HG02610 (cell line): Measurements from ENCODE around the gene CRYBG3.
"Not testable (repeated sequence)": the region's sequence is repeated elsewhere in the genome, so short reads cannot be mapped to it uniquely, and the experiment has no call there.

Experiments used
- ATAC-seq: cut with Tn5 transposase; IDR thresholded peaks from one replicate; pipeline ENCODE4 v1.9.1; 2021; ENCODE audit warnings: mild to moderate bottlenecking, moderate library complexity; ENCODE audit not compliant: unreplicated experiment

The CRYBG3 gene

DNA sequence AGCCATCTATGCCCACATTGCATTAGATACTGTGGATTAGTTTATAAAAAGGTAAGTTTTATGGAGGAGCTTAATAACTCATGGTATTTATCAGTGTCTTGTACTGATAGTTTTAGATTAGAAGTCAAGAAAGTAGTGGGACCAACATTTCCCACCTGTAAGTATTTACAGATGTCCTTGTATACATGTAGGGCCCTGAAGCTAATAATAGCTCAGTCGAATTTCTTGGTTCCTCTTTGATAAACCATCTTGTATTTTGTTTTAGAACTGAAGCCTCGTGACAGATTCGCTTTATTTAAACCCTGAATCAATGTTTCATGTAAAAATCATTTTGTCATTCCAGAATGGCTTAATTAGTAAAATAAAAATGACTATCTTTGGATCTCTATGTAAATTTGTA, 73.4 kb downstream of the CRYBG3 start:
- ATAC-seq: no peak

GRCh38 chr3:97896129-97896528, 74.3 kb downstream of the CRYBG3 start:
- no peak for ATAC-seq

DNA sequence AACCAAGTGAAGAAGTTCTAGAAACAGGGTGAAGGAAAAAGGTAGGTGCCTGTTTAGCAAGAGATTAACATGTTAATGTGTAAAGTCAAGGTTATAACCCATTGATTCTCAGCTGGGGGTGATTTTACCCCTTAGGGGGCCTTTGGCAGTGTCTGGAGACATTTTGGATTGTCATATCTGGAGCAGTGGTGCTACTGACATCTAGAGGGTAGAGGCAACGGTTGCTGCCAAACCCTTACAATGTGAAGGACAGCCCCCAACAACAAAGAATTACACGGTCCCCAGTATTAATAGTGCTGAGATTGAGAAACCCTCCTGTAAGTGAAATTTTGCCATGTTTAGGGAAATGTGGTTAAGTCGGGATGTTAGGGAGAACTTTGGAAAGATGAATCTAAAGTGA, 74.7 kb downstream of the CRYBG3 start:
- ATAC-seq: no peak

DNA sequence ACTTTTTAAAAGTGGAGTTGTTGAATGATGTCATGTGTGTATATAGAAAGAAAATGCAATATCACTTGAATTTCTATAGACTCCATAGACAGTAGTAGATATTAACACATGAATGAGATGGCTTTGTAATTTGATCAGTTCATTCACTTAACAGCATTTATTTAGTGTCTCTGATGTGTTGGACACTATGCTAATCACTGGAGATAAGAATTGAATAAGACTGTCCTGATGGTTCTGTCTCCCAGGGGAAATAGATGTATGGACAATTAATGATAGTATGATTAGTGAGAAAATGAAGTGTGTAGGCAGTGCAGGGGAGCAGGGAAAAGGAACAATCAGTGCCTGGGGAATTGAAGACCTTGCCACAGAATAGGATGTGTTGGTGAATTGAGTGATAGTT, 77.5 kb downstream of the CRYBG3 start:
- ATAC-seq: no peak

DNA sequence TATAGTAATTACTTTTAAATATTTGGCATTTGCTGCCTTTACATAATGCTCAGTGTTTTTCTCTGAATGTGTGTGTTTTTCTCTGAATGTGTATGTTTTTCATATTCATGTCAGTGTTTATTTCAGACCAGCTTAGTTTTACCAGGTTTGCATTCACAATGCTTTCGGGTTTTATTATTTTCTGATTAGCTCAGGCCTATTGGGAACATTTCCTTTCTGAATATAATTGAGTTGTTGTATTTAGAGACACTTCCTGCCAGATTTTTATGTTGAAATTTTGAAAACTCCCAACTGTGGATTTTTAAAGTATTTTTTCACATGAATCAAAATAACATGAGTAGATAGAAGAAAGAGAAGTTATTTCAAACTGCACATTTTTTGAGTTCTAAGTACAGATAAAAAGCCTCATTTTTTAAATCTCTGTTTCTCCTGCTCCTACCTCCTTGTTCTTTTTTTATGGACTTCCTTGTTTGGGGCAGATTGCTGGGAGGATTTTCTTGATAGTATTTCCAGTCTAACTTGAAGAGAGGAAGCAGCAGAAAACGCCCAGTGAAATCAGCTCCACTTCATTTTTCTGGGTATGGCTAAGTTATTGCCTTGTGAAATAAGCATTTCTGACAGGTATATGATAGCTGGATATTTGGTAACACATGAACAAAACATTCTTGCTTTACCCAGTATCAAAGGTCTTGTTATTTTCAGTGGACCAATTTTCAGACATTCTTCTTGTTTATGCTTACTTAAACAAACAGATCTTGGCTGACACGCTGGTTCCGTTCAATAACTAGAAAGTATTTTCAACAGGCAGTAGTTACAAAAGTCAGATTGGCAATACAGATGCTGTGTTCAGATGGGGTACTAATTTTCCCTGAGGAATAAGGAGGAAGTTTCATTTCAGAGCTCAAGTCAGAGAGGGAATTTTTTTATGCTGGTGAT, 79.8 kb downstream of the CRYBG3 start:
- ATAC-seq: no peak

DNA sequence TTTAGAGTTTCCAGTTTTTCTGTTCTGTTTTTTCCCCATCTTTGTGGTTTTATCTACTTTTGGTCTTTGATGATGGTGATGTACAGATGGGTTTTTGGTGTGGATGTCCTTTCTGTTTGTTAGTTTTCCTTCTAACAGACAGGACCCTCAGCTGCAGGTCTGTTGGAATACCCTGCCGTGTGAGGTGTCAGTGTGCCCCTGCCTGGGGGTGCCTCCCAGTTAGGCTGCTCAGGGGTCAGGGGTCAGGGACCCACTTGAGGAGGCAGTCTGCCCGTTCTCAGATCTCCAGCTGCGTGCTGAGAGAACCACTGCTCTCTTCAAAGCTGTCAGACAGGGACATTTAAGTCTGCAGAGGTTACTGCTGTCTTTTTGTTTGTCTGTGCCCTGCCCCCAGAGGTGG, 88.0 kb downstream of the CRYBG3 start:
- not testable (repeated sequence) for ATAC-seq

DNA sequence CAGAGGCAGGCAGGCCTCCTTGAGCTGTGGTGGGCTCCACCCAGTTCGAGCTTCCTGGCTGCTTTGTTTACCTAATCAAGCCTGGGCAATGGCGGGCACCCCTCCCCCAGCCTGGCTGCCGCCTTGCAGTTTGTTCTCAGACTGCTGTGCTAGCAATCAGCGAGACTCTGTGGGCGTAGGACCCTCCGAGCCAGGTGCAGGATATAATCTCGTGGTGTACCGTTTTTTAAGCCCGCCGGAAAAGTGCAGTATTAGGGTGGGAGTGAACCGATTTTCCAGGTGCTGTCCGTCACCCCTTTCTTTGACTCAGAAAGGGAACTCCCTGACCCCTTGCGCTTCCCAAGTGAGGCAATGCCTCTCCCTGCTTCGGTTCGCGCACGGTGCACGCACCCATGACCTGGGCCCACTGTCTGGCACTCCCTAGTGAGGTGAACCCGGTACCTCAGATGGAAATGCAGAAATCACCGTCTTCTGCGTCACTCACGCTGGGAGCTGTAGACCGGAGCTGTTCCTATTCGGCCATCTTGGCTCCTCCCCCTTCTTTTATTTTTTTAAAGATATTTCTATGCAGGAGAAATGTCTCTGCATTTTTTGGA, 88.5 kb downstream of the CRYBG3 start:
- ATAC-seq: not testable (repeated sequence)

GRCh38 chr3:97910931-97911351, 89.1 kb downstream of the CRYBG3 start:
- no peak for ATAC-seq

DNA sequence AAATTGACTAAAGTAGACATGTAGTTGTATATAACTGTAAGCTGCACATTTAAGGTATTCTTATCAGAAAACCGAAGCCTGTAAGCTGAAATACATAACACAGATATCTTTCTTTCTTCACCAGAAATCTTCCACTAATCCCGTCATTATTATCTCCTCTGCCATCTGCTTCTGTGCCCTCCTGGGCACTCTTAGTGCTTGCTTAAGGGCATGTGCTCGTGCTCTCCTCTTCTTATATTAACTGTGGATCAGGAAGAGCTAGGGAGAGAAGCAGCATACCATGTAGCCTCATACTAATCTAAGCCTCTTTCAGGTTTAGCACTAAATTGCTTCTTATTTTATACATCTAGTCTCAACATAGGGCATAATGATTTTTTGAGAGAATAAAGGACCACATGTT, 89.6 kb downstream of the CRYBG3 start:
- ATAC-seq: no peak

GRCh38 chr3:97914388-97914787, 92.6 kb downstream of the CRYBG3 start:
- no peak for ATAC-seq

GRCh38 chr3:97916576-97916975, 94.8 kb downstream of the CRYBG3 start:
- no peak for ATAC-seq

GRCh38 chr3:97917813-97918536, 96.2 kb downstream of the CRYBG3 start:
- ATAC-seq: no peak

DNA sequence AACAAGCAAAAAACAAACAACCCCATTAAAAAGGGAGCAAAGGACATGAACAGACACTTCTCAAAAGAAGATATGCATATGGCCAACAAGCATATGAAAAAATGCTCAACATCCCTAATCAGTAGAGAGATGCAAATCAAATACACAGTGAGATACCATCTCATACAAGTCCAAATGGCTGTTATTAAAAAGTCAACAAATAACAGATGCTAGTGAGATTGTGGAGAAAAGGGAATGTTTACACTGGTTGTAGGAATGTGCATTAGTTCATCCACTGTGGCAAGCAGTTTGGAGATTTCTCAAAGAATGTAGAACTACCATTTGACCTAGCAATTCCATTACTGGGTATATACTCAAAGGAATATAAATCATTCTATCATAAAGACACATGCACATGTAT, 105.9 kb downstream of the CRYBG3 start:
- no peak for ATAC-seq

GRCh38 chr3:97928986-97929385, 107.2 kb downstream of the CRYBG3 start:
- ATAC-seq: no peak

DNA sequence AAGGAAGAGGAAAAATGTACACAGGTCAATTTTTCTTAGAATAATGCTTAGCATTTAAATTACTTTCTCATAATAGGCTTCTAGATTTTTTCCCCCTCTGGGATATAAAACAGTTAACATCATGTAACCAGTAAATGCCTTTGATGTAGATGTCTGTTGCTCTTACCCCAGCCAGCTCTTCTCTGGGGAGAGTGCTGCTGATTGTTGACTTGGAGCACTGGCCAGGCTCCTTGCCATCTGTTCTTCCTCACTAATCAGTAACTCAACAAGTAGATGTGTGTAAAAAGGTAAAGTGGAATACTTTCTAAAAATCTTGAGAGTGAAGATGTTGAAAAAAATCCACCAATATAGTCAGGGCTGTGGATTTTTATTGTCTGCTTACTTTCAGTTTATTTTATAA, 108.2 kb downstream of the CRYBG3 start:
- no peak for ATAC-seq

- no peak for ATAC-seq
These were observed 109.4 kb downstream of the CRYBG3 start for GRCh38 chr3:97931218-97931617.

- ATAC-seq: no peak
These were observed 110.6 kb downstream of the CRYBG3 start for GRCh38 chr3:97932387-97932801.

DNA sequence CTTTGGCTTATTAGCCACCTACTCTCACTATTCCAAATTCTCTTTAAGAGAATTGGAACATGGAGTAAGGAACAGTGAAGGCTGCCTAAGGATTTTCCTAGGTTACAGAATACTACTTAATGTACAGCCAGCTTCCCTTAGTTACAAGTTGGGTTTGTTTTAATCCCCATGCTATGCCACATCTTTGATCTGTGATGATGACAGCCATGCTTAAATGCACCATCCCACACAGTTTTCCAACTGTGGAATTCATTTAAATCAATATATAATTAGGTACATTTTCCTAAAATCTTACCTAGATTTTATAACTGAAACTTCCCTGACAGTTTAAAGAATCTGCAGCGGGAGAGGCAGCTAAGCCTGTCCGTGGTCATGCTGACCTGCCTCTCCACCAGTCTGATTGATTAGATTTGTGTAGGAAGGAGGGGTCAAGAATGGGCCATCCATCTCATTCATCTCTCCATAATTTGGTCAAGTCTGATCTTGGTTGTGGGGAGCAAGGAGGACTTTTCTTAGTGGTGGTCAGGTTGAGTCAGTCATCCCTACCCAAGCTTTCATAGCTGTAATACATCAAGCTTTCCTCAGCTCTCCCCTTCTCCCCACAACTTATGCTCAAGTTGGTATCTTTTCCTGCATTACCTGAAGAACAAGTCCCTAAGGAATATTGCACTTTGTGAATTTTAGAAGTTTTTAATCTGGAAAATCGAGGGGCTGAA, 113.3 kb downstream of the CRYBG3 start:
- no peak for ATAC-seq

DNA sequence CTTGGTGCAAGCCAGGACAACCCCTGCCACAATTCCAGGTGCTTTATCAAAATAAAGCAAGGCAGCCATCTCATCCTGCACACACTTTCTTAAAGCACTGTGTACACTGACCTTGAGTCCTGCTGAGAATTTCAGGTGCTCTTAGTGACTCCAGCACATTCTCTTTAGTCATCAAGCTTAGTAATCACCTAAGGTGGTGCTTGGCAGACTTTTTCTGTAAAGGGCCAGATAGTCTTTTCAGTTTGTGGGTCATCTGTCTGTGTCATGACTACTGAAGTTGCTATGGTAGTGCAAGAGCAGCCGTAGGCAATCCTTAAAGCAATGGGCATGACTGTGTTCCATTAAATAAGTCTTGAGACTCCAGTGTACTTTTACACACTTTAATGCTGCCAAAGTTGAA, 114.0 kb downstream of the CRYBG3 start:
- ATAC-seq: no peak

DNA sequence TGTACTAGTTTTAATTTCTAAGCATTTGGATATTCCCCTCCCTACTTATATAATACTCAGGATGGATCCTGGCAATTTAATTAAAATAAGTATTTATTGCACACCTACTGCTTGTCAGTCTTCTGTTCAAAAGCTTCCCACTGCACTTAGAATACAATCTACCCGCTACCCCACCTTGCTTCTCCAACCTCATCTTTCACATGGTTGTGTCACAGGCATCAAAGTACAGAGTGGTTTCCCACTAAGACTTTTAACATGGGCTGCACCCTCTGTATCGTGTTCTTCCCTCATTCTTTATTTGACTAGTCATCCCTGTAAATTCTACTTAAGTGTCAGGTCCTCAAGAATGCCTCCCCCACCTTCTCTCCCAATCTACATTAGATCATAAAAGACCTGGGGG, 115.4 kb downstream of the CRYBG3 start:
- no peak for ATAC-seq

- no peak for ATAC-seq
These were observed 116.6 kb downstream of the CRYBG3 start for GRCh38 chr3:97938444-97938843.
